Adrenal gland (tissue), 5 donors: ENCODE results near the gene LSAMP.

Experiments
- POLR2A ChIP-seq, 2 donors: fragments of 450-650 bp; IDR thresholded peaks; one replicate each; pipeline ENCODE4 v1.6.1; 2017; ENCODE audit warnings: antibody characterized with exemption in 2 of 2, mild to moderate bottlenecking in 2 of 2, moderate library complexity in 1 of 2
- TF ChIP-seq, protein P1 (sequence below), 6 experiments: fragments of 450-650 bp in 4 of 6; fragments of 200-600 bp in 2 of 6; sonication (generic) in 1 of 6; IDR thresholded peaks; 1 replicate in 5 of 6; 2 replicates in 1 of 6; pipeline versions ENCODE4 v1.5.1 to v1.8.0; 2016 to 2021; ENCODE audit warnings: antibody characterized with exemption in 6 of 6, mild to moderate bottlenecking in 2 of 6, moderate library complexity in 1 of 6
- donor health status: DM: no; HTN: no; CAD: no.

GRCh38 chr3:115772951-115773350 is 672.3 kb downstream of the LSAMP start:
- TF ChIP-seq, protein P1, sequence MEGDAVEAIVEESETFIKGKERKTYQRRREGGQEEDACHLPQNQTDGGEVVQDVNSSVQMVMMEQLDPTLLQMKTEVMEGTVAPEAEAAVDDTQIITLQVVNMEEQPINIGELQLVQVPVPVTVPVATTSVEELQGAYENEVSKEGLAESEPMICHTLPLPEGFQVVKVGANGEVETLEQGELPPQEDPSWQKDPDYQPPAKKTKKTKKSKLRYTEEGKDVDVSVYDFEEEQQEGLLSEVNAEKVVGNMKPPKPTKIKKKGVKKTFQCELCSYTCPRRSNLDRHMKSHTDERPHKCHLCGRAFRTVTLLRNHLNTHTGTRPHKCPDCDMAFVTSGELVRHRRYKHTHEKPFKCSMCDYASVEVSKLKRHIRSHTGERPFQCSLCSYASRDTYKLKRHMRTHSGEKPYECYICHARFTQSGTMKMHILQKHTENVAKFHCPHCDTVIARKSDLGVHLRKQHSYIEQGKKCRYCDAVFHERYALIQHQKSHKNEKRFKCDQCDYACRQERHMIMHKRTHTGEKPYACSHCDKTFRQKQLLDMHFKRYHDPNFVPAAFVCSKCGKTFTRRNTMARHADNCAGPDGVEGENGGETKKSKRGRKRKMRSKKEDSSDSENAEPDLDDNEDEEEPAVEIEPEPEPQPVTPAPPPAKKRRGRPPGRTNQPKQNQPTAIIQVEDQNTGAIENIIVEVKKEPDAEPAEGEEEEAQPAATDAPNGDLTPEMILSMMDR (IDR thresholded peaks at IDR 0.05), result no peak
- TF ChIP-seq POLR2A (IDR thresholded peaks at IDR 0.05), result no peak
